Gastroesophageal sphincter (tissue), 4 donors: ENCODE measurements around the gene TOMM6. TPM values are rescaled to one million over a fixed set of nuclear protein-coding genes. Genes with fewer than 3 reads are reported as not detected.

Experiments used
- ATAC-seq: fragments of 150-250 bp; one replicate; pipeline ENCODE4 v1.9.1; 2016; ENCODE audit warnings: mild to moderate bottlenecking, moderate library complexity
- H3K27ac ChIP-seq, 4 donors: fragments of 200-600 bp; sonication (generic) in 3 of 4; 1 replicate in 3 of 4; 2 replicates in 1 of 4; pipeline ENCODE4 v1.5.1; 2016 to 2019
- H3K27me3 ChIP-seq: fragments of 200-600 bp; sonication (generic); one replicate; pipeline ENCODE4 v1.5.1; 2019
- H3K36me3 ChIP-seq, 2 donors: fragments of 200-600 bp; sonication (generic); one replicate each; pipeline ENCODE4 v1.5.1; 2019; ENCODE audit warnings: control low read depth in 1 of 2
- H3K4me1 ChIP-seq, 3 donors: fragments of 200-600 bp; sonication (generic); 1 replicate in 2 of 3; 2 replicates in 1 of 3; pipeline ENCODE4 v1.5.1; 2016 to 2019; ENCODE audit warnings: control low read depth in 2 of 3
- H3K4me3 ChIP-seq, 2 donors: fragments of 200-600 bp; sonication (generic); one replicate each; pipeline ENCODE4 v1.5.1; 2019; ENCODE audit warnings: mild to moderate bottlenecking in 1 of 2, moderate library complexity in 1 of 2
- H3K9me3 ChIP-seq, 3 donors: fragments of 200-600 bp; sonication (generic); one replicate each; pipeline ENCODE4 v1.5.1; 2017 to 2019; ENCODE audit warnings: control low read depth in 2 of 3
- CTCF ChIP-seq, 4 experiments: fragments of 200-600 bp in 2 of 4; fragments of 450-650 bp in 2 of 4; sonication (generic) in 1 of 4; IDR thresholded peaks; one replicate each; pipeline ENCODE4 v1.5.1; 2017 to 2019; ENCODE audit warnings: antibody characterized with exemption in 4 of 4, mild to moderate bottlenecking in 2 of 4, moderate library complexity in 2 of 4
- EP300 ChIP-seq: sonication (generic); formaldehyde crosslinking; IDR thresholded peaks from one replicate; pipeline ENCODE4 v1.6.1; 2017; ENCODE audit warnings: antibody characterized with exemption, mild to moderate bottlenecking
- POLR2A ChIP-seq, 2 donors: fragments of 450-650 bp; IDR thresholded peaks; one replicate each; pipeline ENCODE4 v1.6.1; 2017; ENCODE audit warnings: antibody characterized with exemption in 2 of 2, mild to moderate bottlenecking in 2 of 2, moderate library complexity in 1 of 2
- POLR2AphosphoS5 ChIP-seq: sonication (generic); formaldehyde crosslinking; IDR thresholded peaks from one replicate; pipeline ENCODE4 v1.6.1; 2017; ENCODE audit warnings: antibody characterized with exemption
- WGBS, 2 donors: methylation state at CpG; one replicate each; pipeline ENCODE4 v1.1.5; 2018; ENCODE audit warnings: low coverage in 1 of 2; 5-methylcytosine and 5-hydroxymethylcytosine counted together
- total RNA-seq, 4 donors: library from RNA; depleted of rRNA; stranded (reverse); fragments of >200 nt; gene quantifications; one replicate each; pipeline ENCODE4 v1.1.0, GENCODE V29; 2016

TOMM6 gene
- total RNA-seq, 4 donors from 2014 or later = 74.2 to 120 (median 91.3) TPM

DNA sequence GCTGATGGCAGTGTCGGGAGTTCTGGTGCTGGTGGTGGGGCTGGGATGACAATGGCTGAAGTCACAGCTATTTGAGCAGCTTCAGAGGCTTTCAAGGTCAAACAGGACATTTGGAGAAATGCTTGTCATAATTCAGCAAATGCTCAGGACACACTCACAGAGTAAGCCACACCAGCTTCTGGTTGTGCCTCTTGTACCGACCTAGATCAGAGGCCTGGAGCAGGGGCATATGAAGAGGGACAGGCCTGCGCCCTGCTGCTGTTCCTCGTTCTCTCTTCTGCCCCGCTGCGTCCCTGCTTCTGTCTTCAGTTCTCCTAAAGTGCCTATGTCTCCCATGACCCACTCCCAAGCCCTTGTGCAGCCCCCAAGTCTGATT is 39.4 kb upstream of the TOMM6 start:
- Histone ChIP-seq H3K4me1 (no peaks in the 10 kb centered on the region), H3K4me3 (no peak overlapping the region), H3K9me3 (no peaks in the 10 kb centered on the region), H3K36me3 (no peaks in the 10 kb centered on the region), H3K27ac (no peak overlapping the region), H3K27me3 (no peaks in the 10 kb centered on the region)
- TF ChIP-seq POLR2AphosphoS5 (no peak), CTCF (IDR thresholded peaks at IDR 0.05) (no peak), POLR2A (IDR thresholded peaks at IDR 0.05) (no peak), EP300 (no peak)
- 95% methylated on average over 3 of the region's 6 CpGs; no CpG with 5 or more reads in 1 of the 2 donors for WGBS, 2 donors
- ATAC-seq = no peak

GRCh38 chr6:41748542-41748941 is 39.0 kb upstream of the TOMM6 start:
- H3K27me3 ChIP-seq = no peaks in the 10 kb centered on the region
- H3K9me3 ChIP-seq = no peaks in the 10 kb centered on the region
- no peaks in the 10 kb centered on the region for H3K4me1 ChIP-seq
- TF ChIP-seq EP300 (no peak), POLR2A (IDR thresholded peaks at IDR 0.05) (no peak), CTCF (IDR thresholded peaks at IDR 0.05) (no peak), POLR2AphosphoS5 (no peak)
- ATAC-seq = no peak
- H3K4me3 ChIP-seq = no peak overlapping the region
- no peak overlapping the region for H3K27ac ChIP-seq
- whole genome bisulfite sequencing, 2 donors = no CpG with 5 or more reads among the region's 3 CpGs
- no peaks in the 10 kb centered on the region for H3K36me3 ChIP-seq

DNA sequence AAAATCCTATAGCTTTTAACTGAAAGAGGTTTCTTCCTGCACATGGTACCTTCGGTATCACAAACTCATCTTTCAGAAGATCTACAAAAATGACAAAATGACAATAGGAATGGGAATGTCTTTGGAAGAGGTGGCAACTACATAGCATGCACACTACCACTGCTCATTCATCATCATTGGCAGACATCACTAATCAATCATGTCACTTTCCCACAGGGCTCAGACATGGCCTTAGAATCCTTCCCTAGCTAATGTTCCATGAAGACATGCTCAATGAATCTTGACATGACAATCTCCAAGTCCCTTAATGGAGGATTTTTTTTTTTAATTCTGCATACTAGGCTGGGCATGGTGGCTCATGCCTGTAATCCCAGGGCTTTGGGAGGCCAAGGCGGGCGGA is 37.1 kb upstream of the TOMM6 start:
- no peaks in the 10 kb centered on the region for H3K36me3 ChIP-seq
- TF ChIP-seq CTCF (IDR thresholded peaks at IDR 0.05) (no peak), EP300 (no peak), POLR2AphosphoS5 (no peak), POLR2A (IDR thresholded peaks at IDR 0.05) (no peak)
- H3K4me1 ChIP-seq = no peaks in the 10 kb centered on the region
- WGBS, 2 donors = 92 to 100% methylated on average over 1 of the region's 3 CpGs
- H3K27ac ChIP-seq = no peak overlapping the region
- no peak overlapping the region for H3K4me3 ChIP-seq
- H3K27me3 ChIP-seq = no peaks in the 10 kb centered on the region
- ATAC-seq = no peak
- H3K9me3 ChIP-seq = no peaks in the 10 kb centered on the region

DNA sequence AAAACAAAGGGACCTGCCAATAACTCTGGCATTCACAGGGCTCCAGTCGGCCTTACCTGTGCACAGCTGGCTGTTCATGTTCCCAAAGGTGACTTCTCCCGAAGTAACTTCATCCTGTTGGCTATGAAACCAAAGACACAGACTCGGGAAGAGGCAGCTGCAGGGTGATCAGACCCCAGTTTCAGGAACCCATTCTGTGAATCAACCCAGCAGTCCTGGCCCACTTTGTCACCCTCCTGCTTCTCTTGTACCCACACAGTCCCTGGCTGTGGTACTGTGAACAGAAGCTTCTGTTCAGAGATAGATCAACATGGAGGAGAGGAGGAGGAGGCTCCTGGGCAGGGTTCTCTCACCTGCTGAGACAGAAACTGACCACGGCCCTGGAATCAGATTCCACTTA is 31.6 kb upstream of the TOMM6 start:
- no peaks in the 10 kb centered on the region for H3K4me1 ChIP-seq
- no peaks in the 10 kb centered on the region for H3K36me3 ChIP-seq
- H3K4me3 ChIP-seq = no peak overlapping the region
- TF ChIP-seq POLR2AphosphoS5 (no peak), CTCF (IDR thresholded peaks at IDR 0.05) (no peak), EP300 (no peak), POLR2A (IDR thresholded peaks at IDR 0.05) (no peak)
- H3K9me3 ChIP-seq = no peaks in the 10 kb centered on the region
- ATAC-seq = no peak
- H3K27ac ChIP-seq = no peak overlapping the region
- 83% methylated on average over 1 of the region's 4 CpGs; no CpG with 5 or more reads in 1 of the 2 donors for WGBS, 2 donors
- H3K27me3 ChIP-seq = no peaks in the 10 kb centered on the region

GRCh38 chr6:41756354-41756753 is 31.1 kb upstream of the TOMM6 start:
- Histone ChIP-seq H3K4me1 (no peaks in the 10 kb centered on the region), H3K27me3 (no peaks in the 10 kb centered on the region), H3K4me3 (no peak overlapping the region), H3K36me3 (no peaks in the 10 kb centered on the region), H3K27ac (no peak overlapping the region), H3K9me3 (no peaks in the 10 kb centered on the region)
- no peak for TF ChIP-seq CTCF (IDR thresholded peaks at IDR 0.05)
- no peak for TF ChIP-seq POLR2AphosphoS5
- no peak for TF ChIP-seq EP300
- TF ChIP-seq POLR2A (IDR thresholded peaks at IDR 0.05) = no peak
- 80% methylated on average over 4 of the region's 13 CpGs; no CpG with 5 or more reads in 1 of the 2 donors for WGBS, 2 donors
- no peak for ATAC-seq
